ENCODE results near the gene ANKZF1.

Gene ANKZF1

GRCh38 chr2:219182331-219183150 is 47.1 kb upstream of the ANKZF1 start:
- TF ChIP-seq NFIC (IDR thresholded peaks at IDR 0.05) (no peak), MAX (IDR thresholded peaks at IDR 0.05) (no peak), REST (IDR thresholded peaks at IDR 0.05; ENCODE audit: low read depth) (no peak)

- TF ChIP-seq TCF12 (IDR thresholded peaks at IDR 0.05; ENCODE audit: low read depth) (no peak), ZBTB7A (IDR thresholded peaks at IDR 0.05; ENCODE audit: low read depth) (no peak), CEBPB (IDR thresholded peaks at IDR 0.05) (no peak), EP300 (IDR thresholded peaks at IDR 0.05; ENCODE audit: borderline replicate concordance) (no peak), USF1 (IDR thresholded peaks at IDR 0.05) (no peak), REST (IDR thresholded peaks at IDR 0.05; ENCODE audit: low read depth) (no peak), YY1 (IDR thresholded peaks at IDR 0.05; ENCODE audit: low read depth) (no peak), TAF1 (IDR thresholded peaks at IDR 0.05; ENCODE audit: low read depth) (no peak), MAX (IDR thresholded peaks at IDR 0.05) (no peak), NFIC (IDR thresholded peaks at IDR 0.05) (no peak), RAD21 (IDR thresholded peaks at IDR 0.05; ENCODE audit: low read depth) (no peak), FOXM1 (IDR thresholded peaks at IDR 0.05; ENCODE audit: borderline replicate concordance, low read depth) (no peak), EGR1 (IDR thresholded peaks at IDR 0.05) (no peak), CREB1 (IDR thresholded peaks at IDR 0.05; ENCODE audit: low read depth) (no peak), TEAD4 (IDR thresholded peaks at IDR 0.05) (no peak)
These were observed 46.3 kb upstream of the ANKZF1 start for GRCh38 chr2:219183151-219183772.

GRCh38 chr2:219184121-219184520 is 45.5 kb upstream of the ANKZF1 start:
- TF ChIP-seq REST (IDR thresholded peaks at IDR 0.05; ENCODE audit: low read depth) (no peak), EP300 (IDR thresholded peaks at IDR 0.05; ENCODE audit: borderline replicate concordance) (no peak), NFIC (IDR thresholded peaks at IDR 0.05) (no peak), FOXM1 (IDR thresholded peaks at IDR 0.05; ENCODE audit: borderline replicate concordance, low read depth) (no peak), YY1 (IDR thresholded peaks at IDR 0.05; ENCODE audit: low read depth) (no peak), TAF1 (IDR thresholded peaks at IDR 0.05; ENCODE audit: low read depth) (no peak), TCF12 (IDR thresholded peaks at IDR 0.05; ENCODE audit: low read depth) (no peak), USF1 (IDR thresholded peaks at IDR 0.05) (no peak), CREB1 (IDR thresholded peaks at IDR 0.05; ENCODE audit: low read depth) (no peak), EGR1 (IDR thresholded peaks at IDR 0.05) (no peak), TEAD4 (IDR thresholded peaks at IDR 0.05) (no peak), RAD21 (IDR thresholded peaks at IDR 0.05; ENCODE audit: low read depth) (no peak)

- TF ChIP-seq USF1 (IDR thresholded peaks at IDR 0.05), result no peak
- TF ChIP-seq REST (IDR thresholded peaks at IDR 0.05; ENCODE audit: low read depth), result no peak
- TF ChIP-seq FOXM1 (IDR thresholded peaks at IDR 0.05; ENCODE audit: borderline replicate concordance, low read depth), result no peak
- TF ChIP-seq NFIC (IDR thresholded peaks at IDR 0.05), result no peak
- TF ChIP-seq ZBTB7A (IDR thresholded peaks at IDR 0.05; ENCODE audit: low read depth), result no peak
- TF ChIP-seq CREB1 (IDR thresholded peaks at IDR 0.05; ENCODE audit: low read depth), result no peak
- no peak for TF ChIP-seq TEAD4 (IDR thresholded peaks at IDR 0.05)
- TF ChIP-seq MAX (IDR thresholded peaks at IDR 0.05), result no peak
- TF ChIP-seq YY1 (IDR thresholded peaks at IDR 0.05; ENCODE audit: low read depth), result no peak
- no peak for TF ChIP-seq RAD21 (IDR thresholded peaks at IDR 0.05; ENCODE audit: low read depth)
- no peak for TF ChIP-seq TAF1 (IDR thresholded peaks at IDR 0.05; ENCODE audit: low read depth)
- TF ChIP-seq EGR1 (IDR thresholded peaks at IDR 0.05), result no peak
- TF ChIP-seq CEBPB (IDR thresholded peaks at IDR 0.05), result no peak
- TF ChIP-seq EP300 (IDR thresholded peaks at IDR 0.05; ENCODE audit: borderline replicate concordance), result no peak
- no peak for TF ChIP-seq TCF12 (IDR thresholded peaks at IDR 0.05; ENCODE audit: low read depth)
These were observed 42.7 kb upstream of the ANKZF1 start for GRCh38 chr2:219186754-219187456.

Measured in Ishikawa (cell line).